AG04450 (cell line): ENCODE results near the gene UNKL. TPM values are rescaled to one million over a fixed set of nuclear protein-coding genes. Genes with fewer than 3 reads are reported as not detected.

ENCODE experiments used
- CTCF ChIA-PET: fragments of 300-600, 350-600 bp; formaldehyde crosslinking; extraction: SDS; loops from one replicate; lab custom pipeline; 2022; ENCODE audit warnings: antibody characterized with exemption, inconsistent platforms; lab: Charles Lee
- POLR2A ChIA-PET: fragments of 350-600 bp; formaldehyde crosslinking; extraction: SDS; loops from one replicate; lab custom pipeline; 2021; ENCODE audit warnings: antibody characterized with exemption, inconsistent platforms; lab: Yijun Ruan, JAX
- DNase-seq: peaks from one replicate; pipeline ENCODE4 v3.0.0-alpha.2; 2011; ENCODE audit warnings: low read depth, low spot score
- H3K27ac ChIP-seq: one replicate; pipeline ENCODE4 v1.5.1; 2012; ENCODE audit warnings: low read depth, low read length, control low read depth
- H3K27me3 ChIP-seq: one replicate; pipeline ENCODE4 v1.6.0; 2012; ENCODE audit warnings: low read length; ENCODE audit not compliant: control insufficient read depth, insufficient read depth
- H3K4me3 ChIP-seq: 2 replicates; pipeline ENCODE4 v1.5.1; 2011; ENCODE audit warnings: mild to moderate bottlenecking, low read depth, low read length, control low read depth
- H3K9me3 ChIP-seq: 2 replicates; pipeline ENCODE4 v1.5.1; 2012; ENCODE audit warnings: low read length; ENCODE audit not compliant: control insufficient read depth, insufficient read depth
- polyA plus RNA-seq: library from polyadenylated mRNA; depleted of rRNA; stranded (reverse); fragments of >200 nt; gene quantifications from 2 replicates; pipeline ENCODE4 v1.2.3, GENCODE V29; 2011
- TF ChIP-seq, protein P1 (sequence below): IDR thresholded peaks from 2 replicates; pipeline ENCODE4 v1.5.1; 2011; ENCODE audit warnings: low read depth, low read length, control low read depth, inconsistent platforms

Gene UNKL
- polyA plus RNA-seq, 1 experiment = 7.6 TPM

DNA sequence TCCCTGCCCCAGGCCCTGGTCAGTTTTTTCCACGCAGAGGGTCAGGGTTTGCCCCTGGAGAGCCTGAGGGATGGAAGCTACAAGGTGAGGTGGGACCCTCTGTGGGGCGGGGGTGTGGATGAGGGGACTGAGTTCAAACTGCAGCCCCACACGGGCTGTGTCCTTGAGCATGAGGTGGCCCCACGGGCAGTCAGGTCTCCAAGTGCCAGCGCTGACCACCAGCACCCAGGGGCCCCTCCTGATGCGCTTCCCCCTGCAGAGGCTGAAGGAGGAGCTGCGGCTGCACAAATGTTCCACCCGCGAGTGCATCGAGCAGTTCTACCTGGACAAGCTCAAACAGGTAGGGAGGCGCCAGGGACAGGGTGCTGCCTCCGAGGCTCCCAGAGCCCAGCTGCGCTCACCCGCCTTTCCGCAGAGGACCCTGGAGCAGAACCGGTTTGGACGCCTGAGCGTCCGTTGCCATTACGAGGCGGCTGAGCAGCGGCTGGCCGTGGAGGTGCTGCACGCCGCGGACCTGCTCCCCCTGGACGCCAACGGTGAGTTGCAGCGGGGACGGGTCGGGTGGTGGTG lies 67.1 kb downstream of the UNKL start:
- TF ChIP-seq, protein P1, sequence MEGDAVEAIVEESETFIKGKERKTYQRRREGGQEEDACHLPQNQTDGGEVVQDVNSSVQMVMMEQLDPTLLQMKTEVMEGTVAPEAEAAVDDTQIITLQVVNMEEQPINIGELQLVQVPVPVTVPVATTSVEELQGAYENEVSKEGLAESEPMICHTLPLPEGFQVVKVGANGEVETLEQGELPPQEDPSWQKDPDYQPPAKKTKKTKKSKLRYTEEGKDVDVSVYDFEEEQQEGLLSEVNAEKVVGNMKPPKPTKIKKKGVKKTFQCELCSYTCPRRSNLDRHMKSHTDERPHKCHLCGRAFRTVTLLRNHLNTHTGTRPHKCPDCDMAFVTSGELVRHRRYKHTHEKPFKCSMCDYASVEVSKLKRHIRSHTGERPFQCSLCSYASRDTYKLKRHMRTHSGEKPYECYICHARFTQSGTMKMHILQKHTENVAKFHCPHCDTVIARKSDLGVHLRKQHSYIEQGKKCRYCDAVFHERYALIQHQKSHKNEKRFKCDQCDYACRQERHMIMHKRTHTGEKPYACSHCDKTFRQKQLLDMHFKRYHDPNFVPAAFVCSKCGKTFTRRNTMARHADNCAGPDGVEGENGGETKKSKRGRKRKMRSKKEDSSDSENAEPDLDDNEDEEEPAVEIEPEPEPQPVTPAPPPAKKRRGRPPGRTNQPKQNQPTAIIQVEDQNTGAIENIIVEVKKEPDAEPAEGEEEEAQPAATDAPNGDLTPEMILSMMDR = no peak
- DNase-seq = no peak
- Histone ChIP-seq H3K9me3 (peaks cover 3% of the 10 kb centered on the region; the same call in 1 of the 2 replicates), H3K27me3 (no peaks in the 10 kb centered on the region), H3K27ac (no peak overlapping the region), H3K4me3 (no peak overlapping the region)
- ChIA-PET CTCF (no interaction called here), POLR2A (interaction anchor here (0.6 kb wide), 1 partner anchor 61 kb away, joined by 3 read pairs; no protein-coding TSS in a partner anchor)

DNA sequence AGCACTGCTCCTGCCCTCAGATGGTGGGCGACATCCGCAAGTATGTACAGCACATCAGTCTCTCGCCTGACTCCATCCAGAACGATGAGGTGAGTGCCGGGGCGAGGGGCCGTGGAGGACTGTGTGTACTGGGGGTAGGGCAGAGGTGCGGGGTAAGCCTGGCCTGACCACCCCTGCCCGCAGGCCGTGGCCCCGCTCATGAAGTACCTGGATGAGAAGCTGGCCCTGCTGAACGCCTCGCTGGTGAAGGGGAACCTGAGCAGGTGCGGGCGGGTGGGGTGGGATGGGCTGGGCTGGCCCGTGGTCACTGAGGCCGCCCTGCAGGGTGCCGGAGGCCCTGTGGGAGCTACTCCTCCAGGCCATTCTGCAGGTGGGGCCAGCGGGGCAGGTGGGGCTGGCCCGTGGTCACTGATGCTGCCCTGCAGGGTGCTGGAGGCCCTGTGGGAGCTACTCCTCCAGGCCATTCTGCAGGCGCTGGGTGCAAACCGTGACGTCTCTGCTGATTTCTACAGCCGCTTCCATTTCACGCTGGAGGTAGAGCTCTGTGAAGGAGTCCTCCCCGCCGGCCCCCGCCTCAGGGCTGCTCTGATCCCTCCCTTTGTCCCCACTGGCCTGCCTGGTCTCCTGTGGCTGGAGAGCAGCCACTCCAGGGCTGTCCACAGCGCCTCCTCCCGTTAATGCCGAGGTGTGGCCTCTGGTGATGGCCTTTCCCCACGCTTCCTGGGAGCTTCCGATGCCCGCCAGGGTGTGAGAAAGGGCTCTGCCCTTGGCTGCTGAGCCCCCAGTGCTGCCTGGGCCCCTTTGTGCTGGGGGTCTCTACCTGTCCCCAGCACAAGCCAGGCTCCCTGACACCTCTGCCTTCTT lies 67.8 kb downstream of the UNKL start:
- ChIA-PET POLR2A (interaction anchor here (0.6 kb wide), 1 partner anchor 62 kb away, joined by 3 read pairs; no protein-coding TSS in a partner anchor), CTCF (no interaction called here)

DNA sequence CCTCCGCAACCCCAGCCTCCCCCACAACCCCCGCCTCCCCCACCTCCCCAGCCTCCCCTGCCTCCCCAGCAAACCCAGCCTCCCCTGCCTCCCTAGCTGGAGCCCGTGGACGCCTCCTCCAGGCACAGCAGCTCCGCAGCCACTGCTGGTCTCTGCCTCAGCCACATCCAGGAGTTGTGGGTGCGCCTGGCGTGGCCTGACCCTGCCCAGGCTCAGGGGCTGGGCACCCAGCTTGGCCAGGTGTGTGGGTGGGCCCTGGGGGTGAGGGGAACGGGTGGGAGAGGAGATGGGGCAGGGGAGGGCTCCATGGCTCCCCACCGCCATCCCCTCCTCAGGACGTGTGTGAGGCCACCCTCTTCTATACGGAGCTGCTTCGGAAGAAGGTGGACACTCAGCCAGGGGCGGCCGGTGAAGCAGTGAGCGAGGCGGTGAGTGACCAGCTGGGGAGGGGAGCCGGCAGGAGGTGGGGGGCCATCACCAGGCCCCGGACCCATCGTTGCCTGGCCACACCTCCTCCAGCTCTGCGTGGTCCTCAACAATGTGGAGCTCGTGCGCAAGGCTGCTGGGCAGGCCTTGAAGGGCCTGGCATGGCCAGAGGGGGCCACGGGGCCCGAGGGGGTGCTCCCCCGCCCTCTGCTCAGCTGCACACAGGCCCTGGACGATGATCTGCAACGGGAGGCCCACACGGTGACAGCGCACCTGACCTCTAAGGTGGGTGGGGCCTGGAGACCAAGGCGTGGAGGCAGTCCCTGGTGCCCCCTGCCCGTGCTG lies 68.7 kb downstream of the UNKL start:
- CTCF ChIA-PET = no interaction called here
- no peak for DNase-seq
- Histone ChIP-seq H3K9me3 (no peaks in the 10 kb centered on the region; the same call in 1 of the 2 replicates), H3K4me3 (no peak overlapping the region), H3K27ac (no peak overlapping the region), H3K27me3 (no peaks in the 10 kb centered on the region)
- TF ChIP-seq, protein P1 = no peak
- POLR2A ChIA-PET = no interaction called here

More for the DNA sequence above, 67.8 kb downstream of the UNKL start:
- no peak for DNase-seq
- no peak overlapping the region for H3K4me3 ChIP-seq
- H3K9me3 ChIP-seq = no peaks in the 10 kb centered on the region; the same call in 1 of the 2 replicates
- no peaks in the 10 kb centered on the region for H3K27me3 ChIP-seq
- no peak overlapping the region for H3K27ac ChIP-seq
- TF ChIP-seq, protein P1 = no peak

DNA sequence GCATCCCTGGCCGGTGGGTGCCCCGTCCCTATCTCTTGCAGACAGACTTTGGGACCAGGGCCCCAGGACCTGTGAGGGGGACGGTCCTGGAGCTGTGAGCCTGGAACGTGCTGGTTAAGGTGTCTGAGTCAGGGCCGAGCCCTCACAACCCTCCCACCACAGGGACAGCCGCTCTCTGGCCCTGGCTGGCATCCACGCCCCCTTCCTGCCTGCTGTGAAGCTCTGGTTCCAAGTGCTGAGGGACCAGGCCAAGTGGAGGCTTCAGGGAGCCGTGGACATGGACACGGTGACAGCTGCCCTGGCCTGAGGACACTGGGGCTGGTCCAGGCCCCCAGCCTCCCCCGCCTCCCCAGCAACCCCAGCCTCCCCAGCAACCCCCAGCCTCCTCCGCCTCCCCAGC lies 69.4 kb downstream of the UNKL start:
- Histone ChIP-seq H3K9me3 (no peaks in the 10 kb centered on the region; the same call in 1 of the 2 replicates), H3K27ac (no peak overlapping the region), H3K27me3 (no peaks in the 10 kb centered on the region), H3K4me3 (no peak overlapping the region)
- TF ChIP-seq, protein P1 = no peak
- ChIA-PET POLR2A (no interaction called here), CTCF (no interaction called here)
- DNase-seq = no peak
